ENCODE measurements around the gene AMPD2.

AMPD2 gene

GRCh38 chr1:109619576-109620400, at the start of gene AMPD2, which contains the start of gene GNAT2:
Gene AMPD2 (plus strand): TSS chr1:109619837. CDS start chr1:109621176, 1,339 bp downstream.
Gene GNAT2 (minus strand): TSS chr1:109619616. CDS start chr1:109612870, 6,746 bp downstream.
- peak; percentile 7 for DNase-seq

- no peak for DNase-seq
Measured at GRCh38 chr1:109570414-109570813, 49.2 kb upstream of the AMPD2 start.

- DNase-seq = no peak
Measured at GRCh38 chr1:109573785-109574184, 45.9 kb upstream of the AMPD2 start.

- no peak for DNase-seq
Measured at GRCh38 chr1:109578947-109579443, 40.6 kb upstream of the AMPD2 start.

GRCh38 chr1:109579491-109579890, 40.1 kb upstream of the AMPD2 start:
- DNase-seq = no peak

- no peak for DNase-seq
Measured at GRCh38 chr1:109582021-109582420, 37.6 kb upstream of the AMPD2 start.

GRCh38 chr1:109584766-109585165, 34.9 kb upstream of the AMPD2 start:
- no peak for DNase-seq

- no peak for DNase-seq
Measured at GRCh38 chr1:109586055-109586454, 33.6 kb upstream of the AMPD2 start.

GRCh38 chr1:109589177-109589576, 30.5 kb upstream of the AMPD2 start:
- DNase-seq = no peak

GRCh38 chr1:109589679-109590078, 30.0 kb upstream of the AMPD2 start:
- DNase-seq = no peak

- DNase-seq = no peak
Measured at GRCh38 chr1:109592916-109593315, 26.7 kb upstream of the AMPD2 start.

GRCh38 chr1:109595531-109595930, 24.1 kb upstream of the AMPD2 start:
- no peak for DNase-seq

GRCh38 chr1:109598156-109598555, 21.5 kb upstream of the AMPD2 start:
- DNase-seq = no peak

GRCh38 chr1:109598655-109599054, 21.0 kb upstream of the AMPD2 start:
- no peak for DNase-seq

- no peak for DNase-seq
Measured at GRCh38 chr1:109603229-109603628, 16.4 kb upstream of the AMPD2 start.

GRCh38 chr1:109605381-109605780, 14.3 kb upstream of the AMPD2 start:
- no peak for DNase-seq

GRCh38 chr1:109609881-109610280, 9.8 kb upstream of the AMPD2 start:
- no peak for DNase-seq

GRCh38 chr1:109610609-109611307, 8.9 kb upstream of the AMPD2 start:
- DNase-seq = no peak

- no peak for DNase-seq
Measured at GRCh38 chr1:109611308-109611990, 8.2 kb upstream of the AMPD2 start.

- DNase-seq = no peak
Measured at GRCh38 chr1:109613361-109614147, 6.1 kb upstream of the AMPD2 start.

GRCh38 chr1:109615879-109616278, 3.8 kb upstream of the AMPD2 start:
- DNase-seq = no peak

- no peak for DNase-seq
Measured at GRCh38 chr1:109616391-109616790, 3.2 kb upstream of the AMPD2 start.

Measured in NCI-H524 treated with DMSO at 0.1 percent for 48 hours (cell line).